ENCODE measurements around the gene CSRP2. TPM values are rescaled to one million over a fixed set of nuclear protein-coding genes. Genes with fewer than 3 reads are reported as not detected.

Gene CSRP2
- 1 to 10 TPM; 1.9 to 9.6 (median 8.3) TPM for total RNA-seq

DNA sequence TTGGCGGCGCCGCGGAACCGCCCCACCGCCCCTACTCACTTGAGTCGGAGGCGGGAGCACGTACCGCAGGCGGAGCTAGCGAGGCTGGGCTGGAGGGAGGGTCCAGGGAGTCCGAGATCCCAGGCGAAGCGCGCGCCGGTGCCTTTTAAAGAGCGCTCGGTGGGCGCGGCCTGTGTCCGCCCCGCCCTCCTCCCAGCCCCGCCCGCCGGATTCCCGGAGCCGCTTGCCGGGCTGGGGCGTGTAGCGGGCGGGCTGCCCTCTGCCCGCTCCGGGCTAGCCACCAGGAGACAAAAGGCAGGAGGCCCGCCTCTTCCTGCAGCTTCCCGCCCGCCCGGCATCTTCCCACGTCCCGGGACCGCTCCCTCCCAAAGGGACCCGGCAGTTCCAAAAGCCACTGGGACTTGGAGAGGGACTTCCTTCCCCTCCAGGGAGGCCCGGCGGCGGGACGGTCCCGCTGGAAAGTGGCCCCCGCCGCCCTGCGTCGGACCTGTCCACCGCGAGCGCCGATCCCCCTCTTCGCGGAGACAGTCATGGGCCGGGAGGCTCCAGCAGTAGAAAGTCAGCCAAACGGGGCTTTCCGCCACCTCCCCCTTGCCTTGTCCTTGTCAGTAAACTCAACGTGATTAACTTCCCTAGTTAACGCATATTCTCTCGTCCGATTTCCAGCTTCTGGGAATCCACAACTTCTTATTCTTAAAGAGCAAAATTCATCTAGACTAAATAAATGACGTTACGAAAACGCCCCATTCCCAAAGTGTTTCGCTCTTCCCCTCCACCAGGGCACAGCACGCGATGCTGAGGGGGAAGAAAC lies at the start of gene CSRP2:
Gene CSRP2, minus strand, starts transcription at position 121 of the 811 bp plus-strand sequence. CDS start 12,759 bp downstream, outside the sequence.
- Histone ChIP-seq H3K36me3 (no peaks in the 10 kb centered on the region), H3K27me3 (peaks cover 38% of the 10 kb centered on the region), H3K9me3 (no peaks in the 10 kb centered on the region), H3K4me1 (peaks cover 3 to 18% (median 9%) of the 10 kb centered on the region in 4 donors), H3K27ac (peak within 1 kb of the TSS; percentile 76 to 86 (median 82)), H3K4me3 (peak within 1 kb of the TSS; percentile 55 to 85 (median 63))
- peak; percentile 88 for DNase-seq
- TF ChIP-seq POLR2AphosphoS5 (IDR thresholded peaks at IDR 0.05) (peak; percentile 76 to 87 (median 80)), POLR2A (IDR thresholded peaks at IDR 0.05) (peak; percentile 58), EP300 (IDR thresholded peaks at IDR 0.05; ENCODE audit: low read depth) (no peak)
- TF ChIP-seq, protein P1, sequence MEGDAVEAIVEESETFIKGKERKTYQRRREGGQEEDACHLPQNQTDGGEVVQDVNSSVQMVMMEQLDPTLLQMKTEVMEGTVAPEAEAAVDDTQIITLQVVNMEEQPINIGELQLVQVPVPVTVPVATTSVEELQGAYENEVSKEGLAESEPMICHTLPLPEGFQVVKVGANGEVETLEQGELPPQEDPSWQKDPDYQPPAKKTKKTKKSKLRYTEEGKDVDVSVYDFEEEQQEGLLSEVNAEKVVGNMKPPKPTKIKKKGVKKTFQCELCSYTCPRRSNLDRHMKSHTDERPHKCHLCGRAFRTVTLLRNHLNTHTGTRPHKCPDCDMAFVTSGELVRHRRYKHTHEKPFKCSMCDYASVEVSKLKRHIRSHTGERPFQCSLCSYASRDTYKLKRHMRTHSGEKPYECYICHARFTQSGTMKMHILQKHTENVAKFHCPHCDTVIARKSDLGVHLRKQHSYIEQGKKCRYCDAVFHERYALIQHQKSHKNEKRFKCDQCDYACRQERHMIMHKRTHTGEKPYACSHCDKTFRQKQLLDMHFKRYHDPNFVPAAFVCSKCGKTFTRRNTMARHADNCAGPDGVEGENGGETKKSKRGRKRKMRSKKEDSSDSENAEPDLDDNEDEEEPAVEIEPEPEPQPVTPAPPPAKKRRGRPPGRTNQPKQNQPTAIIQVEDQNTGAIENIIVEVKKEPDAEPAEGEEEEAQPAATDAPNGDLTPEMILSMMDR (IDR thresholded peaks at IDR 0.05): peak in 2 of 5 experiments; percentile 9 to 18
- in situ Hi-C loops (cut with MboI; ENCODE audit: low pct_ligation_motif_present in 1 of 4, low pct_unique_long_range_greater_than_20kb in 1 of 4, low sequenced_read_pairs in 3 of 4) (no loop called here), intact Hi-C loops (cut with DNase I; ENCODE audit: low total_unique reads) (no loop called here)
- WGBS, 2 donors (ENCODE audit: low coverage in 1 of 2): 3 to 13% methylated on average over 8 to 39 of the region's 71 CpGs

DNA sequence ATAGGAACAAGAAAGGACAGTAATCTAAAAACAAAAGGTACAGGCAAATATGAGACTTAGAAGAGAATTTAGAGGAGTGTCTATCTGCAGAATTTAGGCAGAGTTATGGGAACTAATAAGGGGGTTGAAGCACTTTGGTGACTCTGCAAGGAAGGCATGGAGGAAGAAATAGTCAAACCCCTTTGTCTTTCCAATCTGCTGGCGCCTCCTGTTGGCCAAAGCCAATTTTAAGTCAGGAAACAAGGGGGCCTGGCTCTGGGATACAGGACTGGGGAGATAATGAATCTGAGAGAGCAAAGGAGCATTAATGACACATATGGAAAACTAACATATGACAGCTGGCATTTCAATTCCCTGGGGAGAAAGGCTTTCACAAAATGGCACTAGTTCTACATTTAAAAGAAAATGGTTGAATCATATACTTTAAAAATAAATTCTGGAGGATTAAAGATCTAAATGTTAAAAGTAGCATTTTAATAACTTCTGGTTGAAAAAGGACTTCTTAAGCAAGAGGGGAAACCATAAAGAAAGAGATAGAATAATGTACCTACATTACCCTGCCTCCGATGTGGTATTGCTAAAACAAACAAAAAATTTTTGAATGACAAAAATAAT lies 48.5 kb upstream of the CSRP2 start:
- no peaks in the 10 kb centered on the region for H3K36me3 ChIP-seq
- no peaks in the 10 kb centered on the region for H3K9me3 ChIP-seq
- 56 to 68% methylated on average over 2 of the region's 2 CpGs for WGBS, 2 donors (ENCODE audit: low coverage in 1 of 2)
- no peak overlapping the region for H3K27ac ChIP-seq
- intact Hi-C loops (cut with DNase I; ENCODE audit: low total_unique reads) (no loop called here), in situ Hi-C loops (cut with MboI; ENCODE audit: low pct_ligation_motif_present in 1 of 4, low pct_unique_long_range_greater_than_20kb in 1 of 4, low sequenced_read_pairs in 3 of 4) (no loop called here)
- no peaks in the 10 kb centered on the region for H3K27me3 ChIP-seq
- no peak overlapping the region for H3K4me3 ChIP-seq
- peak; percentile 24 for DNase-seq
- H3K4me1 ChIP-seq: no peaks in the 10 kb centered on the region
- no peak for TF ChIP-seq POLR2AphosphoS5 (IDR thresholded peaks at IDR 0.05)
- no peak for TF ChIP-seq EP300 (IDR thresholded peaks at IDR 0.05; ENCODE audit: low read depth)
- TF ChIP-seq, protein P1 (IDR thresholded peaks at IDR 0.05): peak in 4 of 5 experiments; percentile 17 to 35 (median 25)
- TF ChIP-seq POLR2A (IDR thresholded peaks at IDR 0.05): no peak

DNA sequence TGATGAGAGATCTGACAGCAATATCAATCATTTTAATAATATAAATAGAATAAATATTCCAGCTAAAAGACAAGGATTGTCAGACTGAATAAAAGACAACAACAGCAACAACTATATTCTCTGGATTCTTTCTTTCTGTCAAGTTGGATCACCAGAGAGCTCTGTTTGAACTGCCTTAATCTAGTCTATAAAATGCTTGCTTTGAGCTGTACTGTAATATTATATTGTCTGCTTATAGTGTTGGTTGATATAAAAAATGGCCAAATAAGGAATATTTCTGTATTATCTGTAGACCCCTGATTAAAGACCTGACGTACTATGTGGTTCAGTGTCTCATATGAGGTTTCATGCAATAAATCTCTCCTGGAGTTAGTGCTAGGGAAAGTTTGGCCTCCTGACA lies 46.3 kb upstream of the CSRP2 start:
- intact Hi-C loops (cut with DNase I; ENCODE audit: low total_unique reads): no loop called here
- H3K4me3 ChIP-seq: no peak overlapping the region
- H3K27me3 ChIP-seq: no peaks in the 10 kb centered on the region
- no peaks in the 10 kb centered on the region for H3K36me3 ChIP-seq
- in situ Hi-C loops (cut with MboI; ENCODE audit: low pct_ligation_motif_present in 1 of 4, low pct_unique_long_range_greater_than_20kb in 1 of 4, low sequenced_read_pairs in 3 of 4): no loop called here
- H3K27ac ChIP-seq: no peak overlapping the region
- H3K4me1 ChIP-seq: no peaks in the 10 kb centered on the region
- no peaks in the 10 kb centered on the region for H3K9me3 ChIP-seq
- DNase-seq: no peak
- TF ChIP-seq, protein P1 (IDR thresholded peaks at IDR 0.05): no peak
- no peak for TF ChIP-seq POLR2A (IDR thresholded peaks at IDR 0.05)
- no peak for TF ChIP-seq POLR2AphosphoS5 (IDR thresholded peaks at IDR 0.05)
- TF ChIP-seq EP300 (IDR thresholded peaks at IDR 0.05; ENCODE audit: low read depth): no peak
- 66 to 75% methylated on average over 1 of the region's 1 CpG for WGBS, 2 donors (ENCODE audit: low coverage in 1 of 2)

DNA sequence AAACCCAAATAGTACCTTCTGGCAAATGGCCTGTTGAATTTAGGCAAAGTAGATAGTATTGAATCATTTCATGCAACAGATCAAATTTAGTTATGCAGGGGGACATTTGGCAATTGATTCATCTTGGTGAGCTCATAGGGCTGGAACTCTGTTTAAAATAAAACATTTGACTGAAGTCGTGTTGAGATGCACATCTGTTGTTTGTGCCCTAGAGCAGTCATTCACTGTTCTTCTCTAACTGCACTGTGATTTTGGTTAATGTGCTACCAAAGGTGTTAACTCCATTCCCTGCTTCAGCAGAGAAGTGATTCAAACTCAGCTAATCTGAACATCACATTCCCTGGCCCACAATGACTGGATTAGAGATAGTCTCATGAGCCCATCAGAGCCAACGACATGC lies 44.0 kb upstream of the CSRP2 start:
- intact Hi-C loops (cut with DNase I; ENCODE audit: low total_unique reads) (no loop called here), in situ Hi-C loops (cut with MboI; ENCODE audit: low pct_ligation_motif_present in 1 of 4, low pct_unique_long_range_greater_than_20kb in 1 of 4, low sequenced_read_pairs in 3 of 4) (loop anchor here in 1 of 4 donors (25.0 kb wide), 2 partner anchors 111 to 311 kb away; no protein-coding TSS in a partner anchor)
- Histone ChIP-seq H3K27me3 (no peaks in the 10 kb centered on the region), H3K9me3 (no peaks in the 10 kb centered on the region), H3K27ac (no peak overlapping the region), H3K4me3 (no peak overlapping the region), H3K4me1 (no peaks in the 10 kb centered on the region), H3K36me3 (no peaks in the 10 kb centered on the region)
- 53 to 55% methylated on average over 2 of the region's 2 CpGs for WGBS, 2 donors (ENCODE audit: low coverage in 1 of 2)
- no peak for DNase-seq
- TF ChIP-seq, protein P1 (IDR thresholded peaks at IDR 0.05): no peak
- TF ChIP-seq EP300 (IDR thresholded peaks at IDR 0.05; ENCODE audit: low read depth) (no peak), POLR2A (IDR thresholded peaks at IDR 0.05) (no peak), POLR2AphosphoS5 (IDR thresholded peaks at IDR 0.05) (no peak)

Data from transverse colon (tissue), 4 donors.